Endothelial cell of umbilical vein (primary cell): Measurements from ENCODE around the gene TRAF3IP1. TPM values are rescaled to one million over a fixed set of nuclear protein-coding genes. Genes with fewer than 3 reads are reported as not detected.

Experiments
- BruUV-seq: library from RNA; stranded (reverse); fragments of 400-500 nt; replicated peaks from 2 replicates; lab custom pipeline; 2021; lab: Mats Ljungman, UMichigan
- CTCF ChIA-PET: fragments of 300-600, 350-600 bp; sonication (Branson Sonifier 250); formaldehyde crosslinking; loops from one replicate; lab custom pipeline; 2021; ENCODE audit warnings: antibody characterized with exemption, inconsistent platforms; lab: Charles Lee
- POLR2A ChIA-PET: fragments of 300-600, 350-600 bp; sonication (Branson Sonifier 250); formaldehyde crosslinking; loops from one replicate; lab custom pipeline; 2021; ENCODE audit warnings: antibody characterized with exemption, inconsistent platforms; lab: Charles Lee
- DNase-seq: peaks from one replicate; pipeline ENCODE4 v3.0.0-alpha.2; 2011; ENCODE audit warnings: low read depth, low spot score
- FAIRE-seq: peaks from 2 replicates; lab custom pipeline; 2011; peaks lifted over from hg19 to GRCh38; lab: Jason Lieb, UNC
- H2AFZ ChIP-seq: 2 replicates; pipeline ENCODE4 v1.6.0; 2012; ENCODE audit warnings: low read depth, low read length, control low read depth, inconsistent platforms
- H3K27ac ChIP-seq: 2 replicates; pipeline ENCODE4 v1.5.1; 2011; ENCODE audit warnings: low read depth, mild to moderate bottlenecking, control low read depth, low read length, moderate library complexity; ENCODE audit not compliant: insufficient read depth
- H3K27me3 ChIP-seq, 2 experiments: 2 replicates each; pipeline versions ENCODE4 v1.6.0 to v1.6.1; 2011; ENCODE audit warnings: low read length in 2 of 2, mixed read lengths in 1 of 2; ENCODE audit not compliant: control insufficient read depth in 2 of 2, insufficient read depth in 2 of 2
- H3K36me3 ChIP-seq, 2 experiments: 2 replicates in 1 of 2; 3 replicates in 1 of 2; pipeline ENCODE4 v1.5.1; 2011; ENCODE audit warnings: low read length in 2 of 2, mild to moderate bottlenecking in 1 of 2, moderate library complexity in 1 of 2; ENCODE audit not compliant: control insufficient read depth in 2 of 2, insufficient read depth in 2 of 2; ENCODE audit errors: extremely low read depth in 1 of 2
- H3K4me1 ChIP-seq: 3 replicates; pipeline ENCODE4 v1.5.1; 2011; ENCODE audit warnings: mild to moderate bottlenecking, low read length; ENCODE audit not compliant: control insufficient read depth, insufficient read depth; ENCODE audit errors: extremely low read depth
- H3K4me2 ChIP-seq: 2 replicates; pipeline ENCODE4 v1.6.1; 2011; ENCODE audit warnings: low read length, control low read depth, mixed read lengths; ENCODE audit not compliant: insufficient read depth
- H3K4me3 ChIP-seq, 3 experiments: fragments of 200-600 bp in 1 of 3; sonication (generic), shearing (Covaris generic) in 1 of 3; replicated peaks in 1 of 3; 2 replicates each; pipeline ENCODE4 v1.5.1; 2011 to 2016; ENCODE audit warnings: control low read depth in 3 of 3, low read length in 3 of 3, mild to moderate bottlenecking in 2 of 3, inconsistent platforms in 1 of 3, low read depth in 1 of 3, moderate library complexity in 1 of 3; ENCODE audit not compliant: insufficient read depth in 1 of 3
- H3K79me2 ChIP-seq: 2 replicates; pipeline ENCODE4 v1.6.0; 2012; ENCODE audit warnings: low read length, inconsistent platforms; ENCODE audit not compliant: control insufficient read depth, insufficient read depth
- H3K9ac ChIP-seq: replicated peaks from 2 replicates; pipeline ENCODE3; 2011; ENCODE audit warnings: low read length, control low read depth; ENCODE audit not compliant: insufficient read depth; ENCODE audit errors: extremely low read depth
- H3K9me1 ChIP-seq: replicated peaks from 3 replicates; pipeline ENCODE4 v1.6.0; 2011; ENCODE audit warnings: mild to moderate bottlenecking, low read length; ENCODE audit not compliant: control insufficient read depth, insufficient read depth; ENCODE audit errors: extremely low read depth
- H3K9me3 ChIP-seq: replicated peaks from 2 replicates; pipeline ENCODE4 v1.5.1; 2012; ENCODE audit warnings: low read length, inconsistent platforms; ENCODE audit not compliant: control insufficient read depth, insufficient read depth
- H4K20me1 ChIP-seq: replicated peaks from 2 replicates; pipeline ENCODE3; 2011; ENCODE audit warnings: mild to moderate bottlenecking, low read length; ENCODE audit not compliant: control insufficient read depth, insufficient read depth; ENCODE audit errors: extremely low read depth
- CTCF ChIP-seq, 2 donors: IDR thresholded peaks; 1 replicate in 1 of 2; 2 replicates in 1 of 2; pipeline ENCODE4 v1.5.1; 2011; ENCODE audit warnings: low read length in 2 of 2, mild to moderate bottlenecking in 2 of 2, moderate library complexity in 2 of 2, control low read depth in 1 of 2, inconsistent platforms in 1 of 2, low read depth in 1 of 2; ENCODE audit not compliant: insufficient read depth in 1 of 2; ENCODE audit errors: extremely low read depth in 1 of 2
- EZH2 ChIP-seq: IDR thresholded peaks from 2 replicates; pipeline ENCODE4 v1.6.1; 2012; ENCODE audit warnings: borderline replicate concordance, low read depth, mild to moderate bottlenecking, moderate library complexity, low read length, inconsistent platforms; ENCODE audit not compliant: severe bottlenecking
- FOS ChIP-seq: IDR thresholded peaks from 2 replicates; pipeline ENCODE4 v1.6.1; 2011; ENCODE audit warnings: mild to moderate bottlenecking, low read length, moderate library complexity, borderline replicate concordance; ENCODE audit not compliant: insufficient read depth
- GATA2 ChIP-seq: IDR thresholded peaks from 2 replicates; pipeline ENCODE4 v1.7.0; 2011; ENCODE audit warnings: low read depth, mild to moderate bottlenecking, moderate library complexity, mixed read lengths, low read length; ENCODE audit not compliant: insufficient read length, insufficient read depth
- JUN ChIP-seq: IDR thresholded peaks from 2 replicates; pipeline ENCODE4 v1.6.1; 2011; ENCODE audit warnings: borderline replicate concordance, low read depth; ENCODE audit not compliant: insufficient read length, insufficient read depth
- MAX ChIP-seq: IDR thresholded peaks from 2 replicates; pipeline ENCODE4 v1.6.1; 2011; ENCODE audit not compliant: insufficient read depth, insufficient read length
- MYC ChIP-seq: IDR thresholded peaks from one replicate; pipeline ENCODE4 v1.6.1; 2011; ENCODE audit warnings: mild to moderate bottlenecking, low read depth, low read length
- POLR2A ChIP-seq: IDR thresholded peaks from 2 replicates; pipeline ENCODE4 v1.6.1; 2012; ENCODE audit warnings: low read depth, mild to moderate bottlenecking, control low read depth, low read length
- POLR2AphosphoS5 ChIP-seq: IDR thresholded peaks from 2 replicates; pipeline ENCODE4 v1.6.1; 2012; ENCODE audit warnings: low read depth, mild to moderate bottlenecking, control low read depth, low read length, moderate library complexity; ENCODE audit not compliant: insufficient read depth
- dilution Hi-C: fragments of 300-500 bp; cut with MboI; formaldehyde crosslinking; loops from one replicate; pipeline ENCODE4 v1.15.0; 2019; ENCODE audit warnings: low sequenced_read_pairs; ENCODE audit not compliant: extremely low pct_ligation_motif_present
- intact Hi-C: fragments of 100-400 bp; cut with micrococcal nuclease; formaldehyde crosslinking; loops from one replicate; pipeline ENCODE4 v1.10.0; 2022
- polyA plus RNA-seq, 4 experiments: library from polyadenylated mRNA; depleted of rRNA in 3 of 4; stranded (reverse) in 3 of 4; unstranded in 1 of 4; fragments of >200 nt; gene quantifications; 2 replicates each; pipeline versions ENCODE4 v1.2.1 to v1.2.3, GENCODE V29; 2011 to 2012; ENCODE audit warnings: missing spikeins in 1 of 4
- total RNA-seq: library from RNA; stranded (reverse); gene quantifications from 2 replicates; pipeline ENCODE4 v1.2.3, GENCODE V29; 2021

Gene TRAF3IP1
- total and polyA plus RNA-seq, 2 donors (not counting 3 experiments of a cell fraction or from before 2014, with no cell fraction given), result 3.4 to 15.9 TPM

- POLR2A ChIA-PET, result no interaction called here
- Histone ChIP-seq H3K36me3 (no peaks in the 10 kb centered on the region), H3K27ac (no peak overlapping the region), H2AFZ (no peak overlapping the region), H3K4me2 (no peak overlapping the region), H3K9me1 (no peaks in the 10 kb centered on the region), H3K9ac (no peak overlapping the region), H3K79me2 (no peaks in the 10 kb centered on the region), H3K4me3 (no peak overlapping the region), H3K27me3 (peaks cover 0 to 4% of the 10 kb centered on the region in 2 experiments), H3K4me1 (no peaks in the 10 kb centered on the region), H4K20me1 (no peaks in the 10 kb centered on the region), H3K9me3 (no peaks in the 10 kb centered on the region)
- CTCF ChIA-PET, result no interaction called here
- dilution Hi-C loops (no loop called here), intact Hi-C loops (no loop called here)
- BruUV-seq, result no TSS peak
- no peak for FAIRE-seq
- TF ChIP-seq EZH2 (no peak), POLR2A (no peak), JUN (no peak), GATA2 (no peak), MAX (no peak), POLR2AphosphoS5 (no peak), CTCF (IDR thresholded peaks at IDR 0.05; ENCODE audit: extremely low read depth in 1 of 2, insufficient read depth in 1 of 2, low read depth in 1 of 2, low read length in 2 of 2) (no peak), MYC (no peak), FOS (no peak)
- no peak for DNase-seq
Measured at GRCh38 chr2:238296638-238297457, 23.5 kb upstream of the TRAF3IP1 start.
